PC-9 (cell line): Measurements from ENCODE around the gene XPO6. TPM values are rescaled to one million over a fixed set of nuclear protein-coding genes. Genes with fewer than 3 reads are reported as not detected.

Source experiments
- BruUV-seq: library from RNA; stranded (reverse); fragments of 400-500 nt; replicated peaks from 2 replicates; lab custom pipeline; 2021; lab: Mats Ljungman, UMichigan
- CTCF ChIA-PET: fragments of 300-600 bp; sonication (Branson Sonifier 250); formaldehyde crosslinking; loops from one replicate; lab custom pipeline; 2022; ENCODE audit warnings: antibody characterized with exemption; lab: Charles Lee
- POLR2A ChIA-PET: fragments of 300-600 bp; sonication (Branson Sonifier 250); formaldehyde crosslinking; loops from one replicate; lab custom pipeline; 2022; ENCODE audit warnings: antibody characterized with exemption; ENCODE audit not compliant: unreplicated experiment; lab: Charles Lee
- DNase-seq, 2 experiments: peaks; one replicate each; pipeline versions ENCODE4 v3.0.0 to v3.0.0-alpha.2; 2015 to 2022; ENCODE audit warnings: mixed read lengths in 1 of 2
- H2AFZ ChIP-seq: fragments of 200-600 bp; sonication (generic); 2 replicates; pipeline ENCODE4 v1.8.1; 2017; ENCODE audit warnings: antibody characterized with exemption
- H3F3A ChIP-seq: fragments of 200-600 bp; sonication (generic); 2 replicates; pipeline ENCODE4 v1.8.1; 2017; ENCODE audit warnings: antibody characterized with exemption, mild to moderate bottlenecking, low read depth; ENCODE audit not compliant: insufficient read depth
- H3K27ac ChIP-seq: fragments of 200-600 bp; sonication (generic); 2 replicates; pipeline ENCODE4 v1.6.1; 2016; ENCODE audit warnings: mixed run types
- H3K27me3 ChIP-seq: fragments of 200-600 bp; sonication (generic); 2 replicates; pipeline ENCODE4 v1.6.1; 2016; ENCODE audit warnings: low read depth, mixed run types; ENCODE audit not compliant: insufficient read depth
- H3K36me3 ChIP-seq: fragments of 200-600 bp; sonication (generic); 2 replicates; pipeline ENCODE4 v1.6.1; 2016; ENCODE audit warnings: low read depth, mixed run types
- H3K4me1 ChIP-seq: fragments of 200-600 bp; sonication (generic); replicated peaks from 2 replicates; pipeline ENCODE4 v1.6.1; 2016; ENCODE audit warnings: mixed run types; ENCODE audit not compliant: insufficient read depth
- H3K4me2 ChIP-seq: fragments of 200-600 bp; sonication (generic); 2 replicates; pipeline ENCODE4 v1.6.1; 2017; ENCODE audit warnings: mixed run types
- H3K4me3 ChIP-seq: fragments of 200-600 bp; sonication (generic); 2 replicates; pipeline ENCODE4 v1.6.1; 2016; ENCODE audit warnings: mixed run types
- H3K79me2 ChIP-seq: fragments of 200-600 bp; sonication (generic); 2 replicates; pipeline ENCODE4 v1.6.1; 2017; ENCODE audit warnings: low read depth, mixed run types
- H3K9me2 ChIP-seq: fragments of 200-600 bp; sonication (generic); 2 replicates; pipeline ENCODE4 v1.8.1; 2017; ENCODE audit warnings: mild to moderate bottlenecking; ENCODE audit not compliant: insufficient read depth
- H3K9me3 ChIP-seq: fragments of 200-600 bp; sonication (generic); 2 replicates; pipeline ENCODE4 v1.8.1; 2016; ENCODE audit warnings: low read depth; ENCODE audit not compliant: insufficient read depth
- H4K20me1 ChIP-seq: fragments of 200-600 bp; sonication (generic); 2 replicates; pipeline ENCODE4 v1.8.1; 2017; ENCODE audit not compliant: insufficient read depth
- CTCF ChIP-seq: fragments of 200-600 bp; sonication (generic); conservative IDR thresholded peaks from 2 replicates; pipeline ENCODE4 v1.6.1; 2017; ENCODE audit warnings: mixed run types, antibody characterized with exemption, mild to moderate bottlenecking, moderate library complexity
- EZH2 ChIP-seq: fragments of 200-600 bp; sonication (generic); IDR thresholded peaks from 2 replicates; pipeline ENCODE4 v1.8.0; 2017; ENCODE audit warnings: antibody characterized with exemption, low read depth
- intact Hi-C: fragments of 100-400 bp; cut with micrococcal nuclease; formaldehyde crosslinking; loops from one replicate; pipeline ENCODE4 v1.10.0; 2022; ENCODE audit not compliant: unreplicated experiment
- total RNA-seq: library from RNA; stranded (reverse); gene quantifications from 2 replicates; pipeline ENCODE4 v1.2.3, GENCODE V29; 2021

XPO6 gene
- total RNA-seq, 1 experiment from 2014 or later, result 154 TPM

GRCh38 chr16:28259091-28259780, 47.5 kb upstream of the XPO6 start:
- intact Hi-C loops, result no loop called here
- no peak overlapping the region for H3K27ac ChIP-seq
- H2AFZ ChIP-seq, result no peak overlapping the region
- H3K4me3 ChIP-seq, result no peak overlapping the region
- H3K9me2 ChIP-seq, result no peaks in the 10 kb centered on the region
- H3K4me1 ChIP-seq, result no peaks in the 10 kb centered on the region
- ChIA-PET POLR2A (interaction anchor here (0.5 kb wide), 1 partner anchor 19 kb away, joined by 4 read pairs; no protein-coding TSS in a partner anchor), CTCF (interaction anchor here (0.7 kb wide), 1 partner anchor 92 kb away, joined by 3 read pairs; no protein-coding TSS in a partner anchor)
- peaks cover 3% of the 10 kb centered on the region; the same call in 1 of the 2 replicates for H3F3A ChIP-seq
- no peaks in the 10 kb centered on the region for H3K36me3 ChIP-seq
- BruUV-seq, result no TSS peak
- no peak for TF ChIP-seq CTCF
- TF ChIP-seq EZH2, result no peak
- DNase-seq, result peak in 1 of 2 experiments; percentile 34
- H3K4me2 ChIP-seq, result no peak overlapping the region
- H3K79me2 ChIP-seq, result no peaks in the 10 kb centered on the region
- H4K20me1 ChIP-seq, result no peaks in the 10 kb centered on the region
- H3K9me3 ChIP-seq, result no peaks in the 10 kb centered on the region
- no peaks in the 10 kb centered on the region for H3K27me3 ChIP-seq

GRCh38 chr16:28258567-28258966, 46.8 kb upstream of the XPO6 start:
- no TSS peak for BruUV-seq
- Histone ChIP-seq H3K4me1 (no peaks in the 10 kb centered on the region), H3K36me3 (no peaks in the 10 kb centered on the region), H3K9me2 (no peaks in the 10 kb centered on the region), H3K27me3 (no peaks in the 10 kb centered on the region), H2AFZ (no peak overlapping the region), H3K9me3 (no peaks in the 10 kb centered on the region), H3F3A (no peaks in the 10 kb centered on the region), H3K27ac (no peak overlapping the region), H3K4me2 (no peak overlapping the region), H3K4me3 (no peak overlapping the region), H3K79me2 (no peaks in the 10 kb centered on the region), H4K20me1 (no peaks in the 10 kb centered on the region)
- TF ChIP-seq CTCF, result no peak
- TF ChIP-seq EZH2, result no peak
- CTCF ChIA-PET, result interaction anchor here (0.7 kb wide), 1 partner anchor 91 kb away, joined by 3 read pairs; no protein-coding TSS in a partner anchor
- DNase-seq, result peak; percentile 6 to 25
- POLR2A ChIA-PET, result interaction anchor here (0.5 kb wide), 1 partner anchor 19 kb away, joined by 4 read pairs; no protein-coding TSS in a partner anchor
- intact Hi-C loops, result no loop called here

DNA sequence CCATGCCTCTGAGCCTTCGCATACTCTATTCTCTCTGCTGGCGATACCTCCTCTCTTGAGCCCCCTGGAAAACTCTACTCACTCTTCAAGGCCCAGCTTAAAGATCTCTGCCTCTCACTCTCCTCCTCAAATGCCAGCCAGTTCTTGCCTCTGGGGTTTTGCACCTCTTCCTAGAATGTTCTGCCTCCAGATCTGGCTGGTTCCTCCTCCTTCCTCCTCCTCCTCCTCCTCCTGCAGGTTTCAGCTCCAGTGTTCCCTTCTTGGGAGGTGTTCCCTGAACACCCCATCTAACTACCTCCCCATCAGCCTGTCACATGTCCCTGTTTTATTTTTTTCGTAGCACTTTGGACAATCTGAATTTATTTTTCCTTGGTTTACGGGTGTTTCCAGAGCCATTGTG, 45.5 kb upstream of the XPO6 start:
- Histone ChIP-seq H3K4me2 (no peak overlapping the region), H3K9me2 (no peaks in the 10 kb centered on the region), H3K27me3 (peaks cover 2% of the 10 kb centered on the region; the same call in 1 of the 2 replicates), H3K36me3 (no peaks in the 10 kb centered on the region), H3K79me2 (no peaks in the 10 kb centered on the region), H3K4me3 (no peak overlapping the region), H3F3A (no peaks in the 10 kb centered on the region), H2AFZ (no peak overlapping the region), H3K4me1 (no peaks in the 10 kb centered on the region), H3K27ac (no peak overlapping the region), H3K9me3 (no peaks in the 10 kb centered on the region), H4K20me1 (no peaks in the 10 kb centered on the region)
- POLR2A ChIA-PET, result no interaction called here
- intact Hi-C loops, result no loop called here
- CTCF ChIA-PET, result no interaction called here
- no TSS peak for BruUV-seq
- peak in 1 of 2 experiments; percentile 20 for DNase-seq
- TF ChIP-seq CTCF, result no peak
- TF ChIP-seq EZH2, result no peak
